CD4-positive, alpha-beta T cell treated with Interleukin-21 for 1 hour (primary cell): ENCODE measurements around the gene KRT2.

ENCODE experiments used
- DNase-seq: peaks from one replicate; pipeline ENCODE4 v3.0.0-alpha.2; 2020

The KRT2 gene

GRCh38 chr12:52651726-52652261 lies at the start of gene KRT2:
KRT2 (minus strand) TSS chr12:52652211; CDS start chr12:52652142, 69 bp downstream.
- DNase-seq = no peak

GRCh38 chr12:52701281-52701680 lies 49.3 kb upstream of the KRT2 start:
- no peak for DNase-seq

- DNase-seq = no peak
These were observed 47.9 kb upstream of the KRT2 start for GRCh38 chr12:52699960-52700359.

- DNase-seq = no peak
These were observed 47.4 kb upstream of the KRT2 start for GRCh38 chr12:52699373-52699772.

GRCh38 chr12:52698651-52699340 lies 46.8 kb upstream of the KRT2 start:
- DNase-seq = no peak

- no peak for DNase-seq
These were observed 45.1 kb upstream of the KRT2 start for GRCh38 chr12:52697058-52697582.

- DNase-seq = no peak
These were observed 44.6 kb upstream of the KRT2 start for GRCh38 chr12:52696588-52696987.

GRCh38 chr12:52695039-52695438 lies 43.0 kb upstream of the KRT2 start:
- DNase-seq = no peak

- no peak for DNase-seq
These were observed 42.1 kb upstream of the KRT2 start for GRCh38 chr12:52694151-52694550.

- no peak for DNase-seq
These were observed 41.2 kb upstream of the KRT2 start for GRCh38 chr12:52693261-52693660.

- DNase-seq = no peak
These were observed 40.2 kb upstream of the KRT2 start for GRCh38 chr12:52692254-52692653.

- no peak for DNase-seq
These were observed 39.8 kb upstream of the KRT2 start for GRCh38 chr12:52691841-52692150.

- peak; percentile 54 for DNase-seq
These were observed 39.2 kb upstream of the KRT2 start for GRCh38 chr12:52691076-52691840.

GRCh38 chr12:52690351-52691075 lies 38.5 kb upstream of the KRT2 start:
- no peak for DNase-seq

- DNase-seq = no peak
These were observed 37.9 kb upstream of the KRT2 start for GRCh38 chr12:52689936-52690335.

GRCh38 chr12:52689239-52689638 lies 37.2 kb upstream of the KRT2 start:
- DNase-seq = no peak

- DNase-seq = no peak
These were observed 36.5 kb upstream of the KRT2 start for GRCh38 chr12:52688481-52688880.

- DNase-seq = no peak
These were observed 35.7 kb upstream of the KRT2 start for GRCh38 chr12:52687497-52688385.

GRCh38 chr12:52686756-52687487 lies 34.9 kb upstream of the KRT2 start:
- DNase-seq = no peak

GRCh38 chr12:52686063-52686462 lies 34.1 kb upstream of the KRT2 start:
- DNase-seq = no peak

- no peak for DNase-seq
These were observed 33.4 kb upstream of the KRT2 start for GRCh38 chr12:52685406-52685890.
